Sigmoid colon (tissue), 4 donors: ENCODE results near the gene ALDH16A1.

Experiments
- CTCF ChIP-seq, 4 experiments: fragments of 450-650 bp in 3 of 4; fragments of 200-600 bp in 1 of 4; IDR thresholded peaks; one replicate each; pipeline ENCODE4 v1.5.1; 2016 to 2019; ENCODE audit warnings: antibody characterized with exemption in 4 of 4, mild to moderate bottlenecking in 3 of 4, moderate library complexity in 2 of 4
- EP300 ChIP-seq, 4 donors: sonication (generic); formaldehyde crosslinking; IDR thresholded peaks; one replicate each; pipeline ENCODE4 v1.6.1; 2017; ENCODE audit warnings: antibody characterized with exemption in 4 of 4
- POLR2A ChIP-seq, 2 donors: fragments of 450-650 bp; IDR thresholded peaks; one replicate each; pipeline ENCODE4 v1.6.1; 2016; ENCODE audit warnings: antibody characterized with exemption in 2 of 2, mild to moderate bottlenecking in 2 of 2, moderate library complexity in 2 of 2

GRCh38 chr19:49408816-49409440 is 44.1 kb upstream of the ALDH16A1 start:
- no peak for TF ChIP-seq CTCF (IDR thresholded peaks at IDR 0.05)
- no peak for TF ChIP-seq POLR2A (IDR thresholded peaks at IDR 0.05)
- TF ChIP-seq EP300 (IDR thresholded peaks at IDR 0.05) = no peak
